ENCODE results near the gene UBXN11. TPM values are rescaled to one million over a fixed set of nuclear protein-coding genes. Genes with fewer than 3 reads are reported as not detected.
A peak's percentile ranks its signal among the peaks of the same experiment; 100 is the strongest.
"Not testable (repeated sequence)": the region's sequence is repeated elsewhere in the genome, so short reads cannot be mapped to it uniquely, and the experiment has no call there.

Gene UBXN11
- total RNA-seq, 1 donor from 2014 or later = 9.5 TPM

- ATAC-seq (no peak), DNase-seq (ENCODE audit: missing footprints) (no peak)
- intact Hi-C loops (cut with DNase I) = no loop called here
These were observed 9.7 kb upstream of the UBXN11 start for GRCh38 chr1:26315874-26316850.

GRCh38 chr1:26314501-26314900 is 8.1 kb upstream of the UBXN11 start:
- DNase-seq (ENCODE audit: missing footprints) = no peak
- intact Hi-C loops (cut with DNase I) = no loop called here

GRCh38 chr1:26307966-26308899 is 1.8 kb upstream of the UBXN11 start:
- ATAC-seq; intact Hi-C loops (cut with DNase I); DNase-seq (ENCODE audit: missing footprints): not testable (repeated sequence)

More at GRCh38 chr1:26314501-26314900, 8.1 kb upstream of the UBXN11 start:
- ATAC-seq = no peak

- ATAC-seq = no peak
- intact Hi-C loops (cut with DNase I) = no loop called here
- DNase-seq (ENCODE audit: missing footprints) = no peak
These were observed 936 bp upstream of the UBXN11 start for GRCh38 chr1:26307363-26307781.

GRCh38 chr1:26305667-26306289 is 658 bp downstream of the UBXN11 start:
- intact Hi-C loops (cut with DNase I) = no loop called here
- DNase-seq (ENCODE audit: missing footprints) (no peak), ATAC-seq (no peak)

- DNase-seq (ENCODE audit: missing footprints) = no peak
- peak; percentile 59 for ATAC-seq
- intact Hi-C loops (cut with DNase I) = no loop called here
These were observed 3.6 kb downstream of the UBXN11 start for GRCh38 chr1:26302733-26303405.

- intact Hi-C loops (cut with DNase I) = no loop called here
- ATAC-seq (no peak), DNase-seq (ENCODE audit: missing footprints) (no peak)
These were observed 5.7 kb downstream of the UBXN11 start for GRCh38 chr1:26300578-26301275.

- ATAC-seq (no peak), DNase-seq (ENCODE audit: missing footprints) (no peak)
- intact Hi-C loops (cut with DNase I) = no loop called here
These were observed 8.7 kb downstream of the UBXN11 start for GRCh38 chr1:26297791-26298124.

- DNase-seq (ENCODE audit: missing footprints) = no peak
- intact Hi-C loops (cut with DNase I) = no loop called here
- no peak for ATAC-seq
These were observed 9.2 kb downstream of the UBXN11 start for GRCh38 chr1:26297057-26297790.

- intact Hi-C loops (cut with DNase I) = no loop called here
- no peak for DNase-seq (ENCODE audit: missing footprints)
These were observed 9.9 kb downstream of the UBXN11 start for GRCh38 chr1:26296340-26297056.

GRCh38 chr1:26295194-26296138 is 11.0 kb downstream of the UBXN11 start:
- ATAC-seq (no peak), DNase-seq (ENCODE audit: missing footprints) (no peak)
- intact Hi-C loops (cut with DNase I) = no loop called here

More at GRCh38 chr1:26296340-26297056, 9.9 kb downstream of the UBXN11 start:
- no peak for ATAC-seq

GRCh38 chr1:26293911-26294463 is 12.4 kb downstream of the UBXN11 start:
- ATAC-seq = no peak

GRCh38 chr1:26292735-26293134 is 13.7 kb downstream of the UBXN11 start:
- ATAC-seq; intact Hi-C loops (cut with DNase I); DNase-seq (ENCODE audit: missing footprints): not testable (repeated sequence)

More at GRCh38 chr1:26293911-26294463, 12.4 kb downstream of the UBXN11 start:
- no peak for DNase-seq (ENCODE audit: missing footprints)
- intact Hi-C loops (cut with DNase I) = no loop called here

GRCh38 chr1:26291939-26292338 is 14.5 kb downstream of the UBXN11 start:
- DNase-seq (ENCODE audit: missing footprints) (no peak), ATAC-seq (no peak)
- intact Hi-C loops (cut with DNase I) = no loop called here

GRCh38 chr1:26291433-26291832 is 15.0 kb downstream of the UBXN11 start:
- no peak for ATAC-seq
- DNase-seq (ENCODE audit: missing footprints) = no peak
- intact Hi-C loops (cut with DNase I) = no loop called here
